HG03025 (cell line): ENCODE results near the gene GGTLC1.

Experiments
- ATAC-seq: cut with Tn5 transposase; IDR thresholded peaks from one replicate; pipeline ENCODE4 v1.9.1; 2021; ENCODE audit warnings: mild to moderate bottlenecking, moderate library complexity; ENCODE audit not compliant: unreplicated experiment, low FRiP score

The GGTLC1 gene

DNA sequence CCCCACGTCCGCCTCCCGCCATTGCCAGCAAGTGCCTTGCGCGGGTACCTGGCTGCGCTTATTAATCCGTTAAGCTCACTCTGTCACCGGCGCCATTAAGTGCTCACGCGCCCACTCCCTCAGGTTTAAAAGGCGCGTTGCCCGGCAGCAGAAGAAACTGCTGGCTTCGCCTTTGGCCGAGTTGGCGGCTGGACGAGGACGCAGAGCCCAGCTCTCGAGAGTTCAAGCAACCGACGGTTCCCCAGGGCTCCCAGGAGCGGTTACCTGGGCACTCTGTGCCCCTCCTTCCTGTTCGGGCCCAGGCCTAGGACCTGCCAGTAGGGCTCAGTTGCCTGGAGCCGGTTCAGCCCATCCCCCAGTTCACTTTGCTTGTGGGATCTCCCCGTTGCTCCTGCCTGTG, at the start of gene GGTLC1:
TSS of gene GGTLC1 (minus strand) at position 219 of the 400 bp plus-strand sequence. CDS start 2,168 bp downstream, outside the sequence.
- ATAC-seq, result no peak

DNA sequence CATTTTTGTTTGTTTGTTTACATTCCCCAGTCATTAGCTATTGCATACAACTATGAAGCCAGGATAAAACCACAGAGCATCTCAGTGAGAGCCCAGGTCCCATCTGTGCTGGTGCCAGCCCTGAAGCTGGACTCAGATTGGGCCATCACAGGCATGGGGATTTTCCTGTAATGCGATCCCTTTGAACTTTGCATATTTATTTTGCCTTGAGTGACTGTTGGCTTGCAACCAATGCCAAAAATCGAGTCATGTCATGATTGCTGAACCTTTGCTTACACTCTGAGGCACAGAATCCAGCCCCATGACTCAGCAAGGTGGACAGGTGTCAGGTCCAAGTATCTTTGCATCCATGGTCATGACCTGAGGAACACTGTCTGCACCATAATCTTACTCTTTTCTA, 46.2 kb upstream of the GGTLC1 start:
- ATAC-seq, result no peak

DNA sequence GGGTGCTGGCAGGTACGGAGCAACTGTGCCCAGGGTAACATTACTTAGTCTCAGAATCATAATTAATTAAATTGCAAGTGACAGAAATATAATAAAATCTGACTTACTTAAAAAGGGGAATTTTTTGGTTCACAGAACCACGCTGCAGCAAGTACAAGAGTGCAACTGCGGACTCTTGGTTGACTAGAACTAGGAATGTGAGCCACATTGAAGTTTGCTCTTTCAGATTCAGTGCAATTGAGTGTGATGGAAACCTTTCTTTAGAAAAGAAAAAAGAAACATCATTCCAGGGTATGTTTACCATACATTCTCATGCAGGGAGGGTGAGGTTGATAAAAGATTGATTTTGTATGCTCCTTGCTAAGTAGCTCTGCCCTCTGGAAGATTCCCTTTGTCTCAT, 45.0 kb upstream of the GGTLC1 start:
- no peak for ATAC-seq

DNA sequence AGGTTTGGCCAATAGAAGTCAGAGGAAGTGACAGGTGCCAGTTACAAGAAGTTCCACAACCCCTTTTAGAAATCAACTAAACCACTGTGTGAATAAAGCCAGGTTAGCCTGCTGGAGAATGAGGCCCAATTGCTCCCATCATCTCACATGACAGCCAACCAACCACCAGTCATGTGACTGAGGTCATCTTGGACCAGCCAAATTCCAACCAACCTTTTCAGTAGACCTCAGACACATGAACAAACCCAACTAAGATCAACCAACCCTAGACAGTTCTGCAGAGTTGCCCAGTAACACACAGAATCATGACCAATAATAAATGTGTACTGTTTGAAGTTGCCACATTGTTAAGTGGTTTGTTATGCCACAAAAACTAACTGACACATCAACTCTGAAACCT, 44.6 kb upstream of the GGTLC1 start:
- no peak for ATAC-seq

DNA sequence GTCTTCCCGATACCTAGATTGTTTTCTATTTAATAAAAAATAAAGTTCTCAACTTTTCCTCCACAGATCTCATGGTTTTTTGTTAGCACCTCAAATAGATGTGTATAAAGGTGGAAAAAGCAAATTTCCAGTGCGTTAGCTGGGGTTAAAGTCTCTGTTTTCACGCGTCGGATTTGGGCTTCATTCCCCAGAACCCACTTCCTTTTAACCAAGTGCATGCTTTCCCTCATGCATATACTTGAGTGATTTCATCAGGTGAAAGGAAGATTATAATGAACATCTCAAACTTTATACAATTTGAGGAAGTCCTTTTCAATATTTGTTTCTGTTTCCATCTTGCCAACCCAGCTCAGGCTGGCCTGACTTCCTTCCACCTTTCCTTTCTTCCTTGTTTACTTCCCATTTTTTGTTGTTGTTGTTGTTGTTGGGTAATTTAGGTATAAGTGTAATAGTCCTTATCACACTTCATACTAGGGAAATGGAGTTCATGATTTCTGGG, 43.9 kb upstream of the GGTLC1 start:
- no peak for ATAC-seq

DNA sequence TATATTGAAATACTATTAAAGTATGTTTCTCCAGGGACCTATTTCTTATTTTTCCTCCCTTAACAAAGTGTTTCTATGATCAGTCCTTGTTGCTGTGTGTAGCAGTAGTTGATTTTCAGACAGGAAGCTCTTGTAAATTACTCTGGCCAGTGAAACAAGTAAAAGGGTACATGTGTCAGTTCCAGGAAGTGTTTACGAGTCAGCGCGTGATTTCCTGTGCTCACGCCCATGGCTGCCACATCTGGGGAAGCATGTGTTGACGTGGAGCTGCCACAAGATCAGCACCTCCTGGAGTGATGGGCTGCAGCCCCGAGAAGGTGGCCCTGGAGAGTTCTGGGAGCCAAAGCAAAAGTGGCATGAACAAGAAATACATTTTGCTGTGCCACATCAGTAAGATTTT, 38.6 kb upstream of the GGTLC1 start:
- ATAC-seq, result no peak

DNA sequence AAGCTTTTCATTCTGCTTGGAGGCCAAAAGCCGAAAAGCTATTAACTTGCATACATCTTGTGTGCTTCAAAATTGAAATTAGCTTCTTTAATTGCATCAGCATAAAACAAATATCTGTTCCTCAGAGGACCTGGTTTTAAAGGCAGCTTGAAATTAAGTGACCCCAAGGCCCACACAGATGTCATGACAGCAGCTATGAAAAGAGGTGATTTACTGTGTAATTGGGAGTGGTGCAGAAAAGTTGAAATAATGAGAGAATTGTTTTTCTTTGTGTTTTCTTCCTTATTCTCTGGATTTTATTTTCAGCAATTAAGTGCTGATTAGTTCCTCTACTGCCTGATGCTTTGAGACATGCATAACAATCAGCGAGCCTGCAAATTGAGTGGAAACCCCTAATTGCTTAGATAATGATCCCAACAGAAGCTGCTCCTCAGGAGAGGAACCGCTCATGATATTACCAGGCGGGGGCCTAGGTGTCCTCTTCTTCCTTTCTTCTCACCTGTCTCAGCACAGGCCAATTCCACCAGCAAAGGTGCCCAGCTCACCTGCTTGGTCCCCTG, 34.1 kb upstream of the GGTLC1 start:
- ATAC-seq, result no peak

DNA sequence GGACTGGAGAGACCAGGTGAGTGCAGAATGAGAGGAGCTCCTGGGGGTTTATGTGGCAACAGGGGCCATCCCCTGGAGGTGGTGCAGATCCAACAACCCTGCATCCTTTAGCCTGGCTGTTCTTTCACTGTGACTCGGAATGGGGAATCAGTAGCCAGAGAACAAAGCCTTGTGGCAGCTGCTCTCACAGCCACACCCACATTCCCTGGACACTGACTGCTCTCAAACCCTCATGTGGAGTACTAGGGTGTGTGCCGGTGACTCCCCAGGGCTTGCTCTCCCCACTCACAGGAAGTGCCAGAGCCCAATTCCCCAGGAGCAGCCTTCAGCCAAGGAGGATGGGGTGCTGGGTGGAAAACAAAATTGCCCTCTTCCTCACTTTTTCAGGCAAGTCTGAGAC, 30.2 kb upstream of the GGTLC1 start:
- ATAC-seq, result no peak

DNA sequence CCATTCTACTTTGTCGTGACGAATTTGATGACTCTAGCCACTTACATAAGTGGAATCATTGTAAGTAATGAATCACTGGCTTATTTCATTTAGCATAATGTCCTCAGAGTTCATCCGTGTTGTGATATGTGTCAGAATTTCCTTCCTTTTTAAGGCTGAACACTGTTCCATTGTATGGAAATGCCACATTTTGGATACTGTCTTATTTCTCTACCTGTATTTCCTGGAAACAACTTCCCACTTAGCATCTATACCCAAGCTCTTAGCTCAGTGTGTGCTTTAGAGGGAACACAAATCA, 28.8 kb upstream of the GGTLC1 start:
- ATAC-seq, result no peak

DNA sequence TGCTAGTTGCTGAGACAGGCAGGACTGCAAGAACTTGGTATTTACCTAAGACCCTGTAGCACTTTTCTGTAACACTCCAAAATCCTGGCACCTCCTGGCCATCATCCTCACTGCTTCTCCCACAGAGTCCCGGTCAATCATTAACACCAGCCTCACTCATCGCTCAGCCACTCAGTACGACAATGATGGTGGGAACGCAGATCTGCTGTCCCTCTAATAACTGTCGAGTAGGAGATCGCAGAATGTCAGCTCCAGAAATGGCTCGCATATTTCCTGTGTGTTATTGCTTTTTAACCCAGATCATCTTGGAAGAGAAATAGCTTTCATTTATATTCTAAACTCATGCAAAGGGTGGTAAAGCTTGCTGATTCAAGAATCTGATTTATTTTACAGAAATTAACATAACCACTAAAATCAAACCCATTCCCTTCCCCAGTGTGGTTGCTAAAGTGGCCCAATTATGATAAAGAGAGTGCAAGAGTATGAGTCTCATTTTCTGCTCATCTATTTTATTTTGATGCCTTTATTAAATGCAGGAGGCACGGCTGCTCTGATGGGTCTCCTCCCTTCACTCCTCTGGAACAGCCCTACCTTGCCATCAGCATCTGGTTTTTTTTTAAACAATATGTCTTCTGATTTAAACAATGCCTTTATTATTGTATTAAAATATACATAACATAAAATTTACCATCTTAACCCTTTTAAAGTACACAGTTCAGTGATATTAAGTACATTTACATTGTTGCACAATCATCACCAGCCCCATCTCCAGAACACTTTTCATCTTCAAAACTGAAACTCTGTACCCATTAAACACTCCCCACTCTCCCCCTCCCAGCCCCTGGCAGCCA, 28.3 kb upstream of the GGTLC1 start:
- ATAC-seq, result no peak

DNA sequence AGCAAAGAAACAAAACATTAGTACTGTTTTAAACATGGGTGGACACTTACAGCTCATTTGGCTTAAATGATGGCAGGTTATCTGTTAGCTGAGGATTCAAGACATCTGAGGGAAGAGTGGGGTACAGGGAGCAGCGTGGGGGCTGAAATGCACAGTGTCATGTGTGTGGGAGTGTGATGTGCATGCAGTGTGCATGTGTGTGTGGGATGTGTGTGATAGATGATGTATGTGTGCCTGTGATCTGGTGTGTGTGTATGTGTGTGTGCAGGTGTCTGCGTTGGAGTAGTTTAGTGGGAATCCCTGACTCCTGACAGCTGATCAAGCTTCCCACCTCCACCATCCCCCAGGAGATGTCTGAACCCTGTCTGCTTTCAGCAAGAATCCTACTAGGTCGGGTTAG, 25.4 kb upstream of the GGTLC1 start:
- ATAC-seq, result no peak

DNA sequence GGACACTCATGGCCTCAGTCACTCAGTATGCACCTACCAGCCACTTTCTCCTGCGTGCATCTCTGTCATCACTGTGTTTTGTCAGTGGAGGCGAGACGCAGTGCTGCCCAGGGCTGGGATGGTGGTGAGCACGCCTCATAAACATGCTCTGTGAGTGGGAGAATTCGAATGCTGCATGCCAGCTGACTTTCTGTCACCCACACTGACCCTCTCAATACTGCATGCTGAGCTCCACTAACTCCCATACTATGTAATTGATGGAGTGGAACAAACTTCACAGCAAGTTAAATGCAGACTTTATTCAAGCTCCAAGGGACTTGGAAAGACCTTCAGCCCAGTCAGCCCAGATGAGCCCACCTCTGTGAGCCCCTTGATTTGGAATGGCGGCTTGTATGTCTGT, 22.7 kb upstream of the GGTLC1 start:
- no peak for ATAC-seq

DNA sequence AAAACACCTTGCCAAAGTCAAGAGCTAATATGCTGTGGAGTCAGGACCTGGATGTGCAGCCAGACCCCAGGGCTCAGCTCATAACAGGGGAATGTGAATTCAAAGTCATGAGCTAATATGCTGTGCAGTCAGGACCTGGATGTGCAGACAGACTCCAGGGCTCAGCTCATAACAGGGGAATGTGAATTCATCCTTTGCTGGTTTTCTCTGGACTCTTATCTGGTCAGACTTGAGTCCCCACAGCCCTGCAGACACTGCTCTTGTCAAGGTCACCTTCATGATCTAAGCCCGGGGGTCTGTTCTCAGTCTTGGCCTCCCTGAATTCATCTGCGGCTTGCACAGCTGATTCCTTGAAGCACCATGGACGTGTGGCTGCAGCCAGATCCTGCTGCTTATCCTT, 19.2 kb upstream of the GGTLC1 start:
- no peak for ATAC-seq

DNA sequence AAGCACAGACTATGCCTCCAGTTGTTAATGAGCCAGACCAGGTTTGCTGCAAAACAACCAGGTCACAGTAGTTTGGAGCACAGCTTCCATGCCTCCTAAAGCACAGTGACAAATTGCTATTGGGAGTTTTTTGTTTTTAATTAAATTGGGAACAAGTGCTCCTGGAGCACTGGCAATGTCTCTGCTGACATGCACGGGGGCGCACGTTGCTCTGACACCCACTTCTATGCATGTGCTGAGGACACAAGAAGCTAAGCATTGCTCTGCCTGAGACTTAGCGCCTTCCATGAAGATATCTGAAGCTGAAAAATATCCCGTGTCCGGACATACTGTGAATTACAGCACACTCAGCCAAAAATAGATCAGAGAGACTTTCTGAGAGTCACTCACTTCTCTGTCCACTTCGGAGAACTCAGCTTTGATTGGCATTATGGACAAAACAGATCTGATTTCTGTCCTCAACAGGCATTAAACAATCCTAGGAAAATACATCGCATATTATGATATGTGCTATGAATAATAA, 18.6 kb upstream of the GGTLC1 start:
- ATAC-seq, result no peak

DNA sequence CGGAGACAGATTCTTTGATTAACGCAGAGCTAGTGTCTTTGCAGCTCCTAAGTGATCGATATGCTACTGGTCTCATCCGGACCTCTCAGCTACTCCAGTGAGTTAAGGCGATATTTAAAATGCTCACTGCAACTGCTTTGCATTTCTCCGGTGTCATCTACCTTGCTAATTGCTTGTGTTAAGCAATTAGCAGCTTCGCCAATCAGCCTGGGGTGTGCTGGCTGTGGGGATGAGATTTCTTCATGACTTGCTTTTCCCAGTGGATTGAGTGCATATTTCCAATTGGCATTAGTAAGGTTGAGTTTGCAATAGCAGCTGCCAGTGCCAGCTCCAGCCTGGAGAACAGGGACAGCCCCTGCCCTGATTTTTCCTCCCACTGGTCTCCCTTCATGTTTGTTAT, 18.0 kb upstream of the GGTLC1 start:
- ATAC-seq, result no peak

DNA sequence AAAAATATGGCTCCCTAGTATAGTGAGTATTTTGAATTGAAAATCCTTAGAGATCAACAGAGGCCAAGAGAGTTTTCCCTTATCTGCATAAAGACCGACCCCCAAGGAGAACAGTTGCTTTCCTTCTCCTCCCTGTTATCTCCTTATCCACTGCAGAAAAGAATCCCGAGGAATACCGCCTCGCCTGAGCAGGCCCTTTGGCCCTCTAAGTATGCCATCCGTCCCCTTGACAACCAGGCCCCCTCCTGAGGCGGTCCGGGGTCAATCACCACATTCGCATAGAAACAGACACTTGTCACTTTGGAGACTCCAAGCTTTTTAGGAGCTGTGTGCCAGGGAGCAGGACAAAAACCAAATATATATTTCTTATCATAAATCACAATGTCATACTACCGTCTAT, 15.9 kb upstream of the GGTLC1 start:
- no peak for ATAC-seq

DNA sequence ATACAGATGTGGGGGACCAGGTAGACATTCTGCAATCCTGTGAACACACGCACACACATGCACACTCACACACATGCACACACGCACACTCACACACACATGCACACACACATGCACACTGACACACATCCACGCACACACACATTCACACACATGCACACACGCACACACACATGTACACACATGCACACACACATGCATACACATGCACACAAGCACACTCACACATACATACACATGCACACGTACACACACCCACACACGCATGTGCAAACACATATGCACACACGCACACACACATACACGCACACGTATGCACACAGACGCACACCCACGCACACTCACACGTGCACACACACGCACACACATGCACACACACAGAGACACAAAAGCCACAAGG, 14.3 kb upstream of the GGTLC1 start:
- ATAC-seq, result no peak

DNA sequence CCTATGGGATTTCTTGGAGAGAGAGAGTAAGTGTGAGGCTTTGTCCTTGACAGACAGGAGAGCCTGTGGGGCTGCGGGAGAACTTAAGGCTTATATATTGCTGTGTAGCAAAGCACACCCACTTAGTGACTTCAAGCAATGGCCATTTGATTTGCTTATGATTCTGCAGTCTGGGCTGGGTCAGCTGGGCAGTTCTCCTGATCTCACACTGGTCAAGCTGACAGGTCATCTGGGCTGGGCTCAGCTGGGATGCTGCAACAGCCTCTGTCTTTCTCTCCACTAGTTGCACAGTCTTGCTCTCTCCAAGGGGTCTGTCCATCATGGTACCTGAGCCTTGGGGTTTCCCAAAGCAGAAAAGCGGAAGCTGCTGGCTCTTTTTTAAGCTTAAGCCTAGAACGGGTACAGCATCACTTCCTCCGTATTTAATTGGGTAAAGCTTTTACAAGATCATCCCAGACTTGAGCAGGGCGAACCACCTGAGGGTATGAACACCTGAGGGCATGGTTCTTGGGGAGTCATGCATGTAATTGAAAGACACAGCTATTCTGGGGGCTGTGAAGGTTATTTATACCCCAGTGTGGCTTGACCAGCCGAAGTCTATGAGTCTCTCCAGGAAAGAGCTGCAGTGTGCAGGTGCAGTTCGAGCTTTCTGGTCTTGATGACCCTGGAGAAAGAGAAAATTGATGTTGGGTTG, 13.3 kb upstream of the GGTLC1 start:
- ATAC-seq, result no peak

DNA sequence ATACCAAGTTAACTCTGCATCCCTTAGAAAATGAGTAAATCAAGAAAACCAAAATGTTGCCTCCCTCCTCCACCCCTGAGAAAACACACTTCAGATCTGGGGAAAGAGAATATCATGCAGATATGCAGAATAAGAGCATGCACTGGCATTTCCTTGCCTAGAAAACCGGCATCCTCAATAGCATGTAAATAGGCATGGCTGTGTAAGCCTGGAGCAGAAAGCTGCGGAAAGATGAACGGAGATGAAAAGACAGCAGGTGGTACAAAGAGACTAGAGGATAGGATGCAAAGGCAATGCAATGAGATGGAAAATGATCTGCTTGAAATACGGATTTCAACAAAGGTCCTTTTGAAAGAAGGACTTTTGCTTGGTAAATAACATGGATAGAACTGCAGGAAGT, 10.3 kb upstream of the GGTLC1 start:
- ATAC-seq, result no peak

DNA sequence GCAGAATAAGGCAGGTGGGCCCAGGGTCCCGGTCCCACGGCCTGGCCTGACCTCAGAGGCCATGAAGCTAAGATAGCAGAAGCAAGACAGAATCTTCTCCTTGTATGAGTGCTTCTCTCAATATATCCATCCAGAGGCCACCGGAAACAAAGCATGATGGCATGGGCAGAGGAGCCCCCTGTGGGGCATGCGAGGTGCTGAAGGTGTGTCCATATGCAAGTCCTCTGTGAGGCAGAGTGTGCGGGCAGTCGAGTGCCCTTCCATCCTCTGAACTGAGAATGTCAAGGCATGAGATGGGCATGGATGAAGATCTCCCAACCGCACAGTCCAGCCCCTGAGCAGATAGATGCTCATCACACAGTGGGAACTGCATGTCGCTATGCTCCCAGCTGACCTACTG, 9.8 kb upstream of the GGTLC1 start:
- ATAC-seq, result no peak

DNA sequence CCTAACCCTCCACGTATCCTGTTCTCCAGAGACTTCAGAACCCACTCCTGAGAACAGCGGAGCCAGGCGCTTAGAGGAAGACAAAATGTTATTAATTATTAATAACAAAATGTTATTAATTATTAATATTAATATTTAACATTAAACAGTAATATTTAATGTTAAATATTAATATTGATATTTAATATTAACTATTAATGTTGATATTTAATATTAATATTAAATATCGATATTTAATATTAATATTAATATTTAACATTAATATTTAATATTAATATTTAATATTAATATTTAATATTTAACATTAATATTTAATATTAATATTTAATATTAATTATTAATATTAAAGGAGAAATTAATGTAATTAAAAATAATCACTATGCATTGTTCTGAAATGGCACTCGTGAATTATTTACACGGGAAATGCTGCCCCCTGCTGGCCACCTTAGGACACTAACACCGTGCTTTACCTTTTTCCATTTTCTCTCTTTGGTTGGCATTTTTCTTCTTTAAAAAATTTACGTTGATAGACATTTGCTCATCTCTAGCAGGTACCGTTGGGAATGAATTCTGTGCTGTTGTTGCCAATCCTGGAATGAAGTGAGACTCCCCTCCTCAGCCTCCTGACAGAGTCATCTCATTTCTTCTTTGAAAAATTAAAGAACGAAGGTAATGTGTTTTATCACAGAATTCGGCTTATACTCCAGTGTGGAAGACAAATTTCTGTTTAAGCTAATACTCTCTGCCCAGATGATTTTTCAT, 7.5 kb upstream of the GGTLC1 start:
- ATAC-seq, result no peak
